ENCODE measurements around the gene NFIC. TPM values are rescaled to one million over a fixed set of nuclear protein-coding genes. Genes with fewer than 3 reads are reported as not detected.

Gene NFIC
- total RNA-seq, 1 donor from 2014 or later, result 194 TPM

GRCh38 chr19:3335431-3336350 is 30.7 kb upstream of the NFIC start:
- H3K27me3 ChIP-seq, result no peaks in the 10 kb centered on the region
- peak; percentile 56 to 85 for DNase-seq (ENCODE audit: low spot score in 2 of 2)
- H3K4me3 ChIP-seq, result no peak overlapping the region
- H3K27ac ChIP-seq, result peak overlapping the region; percentile 93 to 98
- H3K36me3 ChIP-seq, result no peaks in the 10 kb centered on the region
- peaks cover 22 to 50% of the 10 kb centered on the region in 2 donors for H3K4me1 ChIP-seq
- intact Hi-C loops (cut with DNase I), result loop anchor here (1.0 to 5.0 kb wide), 5 partner anchors 9 to 137 kb away; no protein-coding TSS in a partner anchor
- TF ChIP-seq, protein P1, sequence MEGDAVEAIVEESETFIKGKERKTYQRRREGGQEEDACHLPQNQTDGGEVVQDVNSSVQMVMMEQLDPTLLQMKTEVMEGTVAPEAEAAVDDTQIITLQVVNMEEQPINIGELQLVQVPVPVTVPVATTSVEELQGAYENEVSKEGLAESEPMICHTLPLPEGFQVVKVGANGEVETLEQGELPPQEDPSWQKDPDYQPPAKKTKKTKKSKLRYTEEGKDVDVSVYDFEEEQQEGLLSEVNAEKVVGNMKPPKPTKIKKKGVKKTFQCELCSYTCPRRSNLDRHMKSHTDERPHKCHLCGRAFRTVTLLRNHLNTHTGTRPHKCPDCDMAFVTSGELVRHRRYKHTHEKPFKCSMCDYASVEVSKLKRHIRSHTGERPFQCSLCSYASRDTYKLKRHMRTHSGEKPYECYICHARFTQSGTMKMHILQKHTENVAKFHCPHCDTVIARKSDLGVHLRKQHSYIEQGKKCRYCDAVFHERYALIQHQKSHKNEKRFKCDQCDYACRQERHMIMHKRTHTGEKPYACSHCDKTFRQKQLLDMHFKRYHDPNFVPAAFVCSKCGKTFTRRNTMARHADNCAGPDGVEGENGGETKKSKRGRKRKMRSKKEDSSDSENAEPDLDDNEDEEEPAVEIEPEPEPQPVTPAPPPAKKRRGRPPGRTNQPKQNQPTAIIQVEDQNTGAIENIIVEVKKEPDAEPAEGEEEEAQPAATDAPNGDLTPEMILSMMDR (IDR thresholded peaks at IDR 0.05), result no peak
- no peaks in the 10 kb centered on the region for H3K9me3 ChIP-seq

DNA sequence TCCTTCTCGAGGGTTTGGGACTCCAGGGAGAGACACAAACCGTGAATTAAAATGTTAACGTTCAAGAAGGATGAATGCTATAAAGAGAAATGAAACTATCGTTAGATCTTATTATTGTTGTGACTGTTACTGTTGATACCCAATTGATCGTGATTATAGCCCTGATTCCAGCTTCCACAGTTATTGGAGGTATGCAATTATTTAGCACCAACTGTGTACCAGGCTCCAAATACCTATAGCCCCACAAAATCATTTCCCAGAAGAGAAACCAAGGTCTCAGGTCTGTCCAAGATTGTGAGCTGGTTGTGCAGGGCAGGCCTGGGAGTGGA is 30.1 kb upstream of the NFIC start:
- H3K27me3 ChIP-seq, result no peaks in the 10 kb centered on the region
- no peaks in the 10 kb centered on the region for H3K36me3 ChIP-seq
- TF ChIP-seq, protein P1 (IDR thresholded peaks at IDR 0.05), result peak in 1 of 3 experiments; percentile 3
- intact Hi-C loops (cut with DNase I), result loop anchor here (1.0 to 5.0 kb wide), 4 partner anchors 8 to 92 kb away; no protein-coding TSS in a partner anchor
- peak overlapping the region; percentile 93 to 98 for H3K27ac ChIP-seq
- DNase-seq (ENCODE audit: low spot score in 2 of 2), result no peak
- no peaks in the 10 kb centered on the region for H3K9me3 ChIP-seq
- no peak overlapping the region for H3K4me3 ChIP-seq
- peaks cover 22 to 50% of the 10 kb centered on the region in 2 donors for H3K4me1 ChIP-seq

DNA sequence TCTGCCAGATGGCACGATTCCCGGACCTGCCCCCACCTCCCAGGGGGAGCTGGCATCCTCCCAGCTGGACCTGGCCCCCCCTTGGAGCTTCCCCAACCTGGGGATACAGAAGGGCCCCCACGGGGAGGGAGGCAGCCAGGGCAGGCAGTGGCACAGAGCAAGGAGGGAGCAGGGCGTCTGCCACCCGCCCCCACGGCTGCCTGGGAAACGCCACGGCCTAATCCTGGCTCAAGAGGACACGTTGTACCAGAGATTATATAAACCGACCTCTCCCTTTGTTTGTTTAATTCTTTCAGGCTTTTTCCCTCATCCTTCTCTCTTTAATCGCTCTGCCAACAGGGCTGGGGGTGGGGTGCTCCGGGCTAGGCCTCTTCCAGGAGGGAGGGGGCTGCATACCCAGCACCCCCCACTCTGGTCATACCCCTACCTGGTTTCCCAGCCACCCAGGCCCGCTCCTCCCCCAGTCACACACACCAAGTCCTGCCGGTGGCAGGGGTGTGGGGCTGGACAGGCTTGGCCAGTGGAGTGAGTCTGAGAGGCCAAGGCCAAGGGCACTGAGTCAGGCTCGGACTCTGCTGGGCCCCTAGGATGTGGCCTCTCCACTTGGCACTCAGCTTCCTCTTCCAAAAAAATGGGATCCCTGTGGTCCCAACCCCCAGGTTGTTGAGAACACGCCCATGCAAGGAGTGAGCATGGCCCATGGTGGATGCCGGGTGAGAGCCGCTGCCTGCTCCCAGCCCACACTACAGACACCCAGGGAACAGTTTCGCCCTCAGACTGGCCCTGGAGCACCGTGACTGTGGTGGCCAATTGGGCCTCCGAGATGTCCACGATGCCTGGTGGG is 29.5 kb upstream of the NFIC start:
- Histone ChIP-seq H3K36me3 (no peaks in the 10 kb centered on the region), H3K4me1 (peaks cover 22 to 50% of the 10 kb centered on the region in 2 donors), H3K27ac (peak overlapping the region; percentile 93 to 98), H3K4me3 (no peak overlapping the region), H3K27me3 (no peaks in the 10 kb centered on the region), H3K9me3 (no peaks in the 10 kb centered on the region)
- intact Hi-C loops (cut with DNase I), result loop anchor here (1.0 to 5.0 kb wide), 4 partner anchors 7 to 92 kb away; no protein-coding TSS in a partner anchor
- TF ChIP-seq, protein P1 (IDR thresholded peaks at IDR 0.05), result peak in 1 of 3 experiments; percentile 0
- peak; percentile 76 to 97 for DNase-seq (ENCODE audit: low spot score in 2 of 2)

DNA sequence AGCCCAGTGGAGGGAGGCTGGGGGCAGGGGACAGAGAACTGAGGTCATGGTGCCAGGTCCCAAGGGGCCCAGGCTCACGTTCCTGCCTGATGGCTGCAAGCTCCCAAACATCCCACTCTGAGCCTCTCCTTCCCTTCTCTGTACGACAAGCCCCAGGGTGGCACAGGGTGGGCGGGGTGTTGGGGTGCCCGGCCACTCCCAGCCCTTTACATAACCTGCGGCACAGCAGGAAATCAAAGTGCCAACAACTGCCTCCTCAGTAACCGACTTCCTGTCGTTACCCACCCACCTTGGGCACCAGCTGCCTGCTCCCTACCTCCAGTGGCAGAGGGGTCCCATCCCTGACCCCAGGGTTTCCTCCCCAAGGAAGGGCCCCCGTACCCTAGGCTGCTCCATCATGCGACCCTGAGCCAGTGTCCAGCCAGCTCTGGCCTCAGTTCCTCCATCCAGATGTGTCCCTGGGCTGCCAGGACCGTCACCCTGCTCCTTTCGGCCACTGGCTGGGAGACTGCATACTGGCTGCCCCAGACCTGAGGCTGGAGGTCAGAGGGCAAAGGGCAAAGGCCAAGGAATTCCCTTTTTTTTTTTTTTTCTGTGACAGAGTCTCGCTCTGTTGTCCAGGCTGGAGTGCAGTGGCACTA is 27.7 kb upstream of the NFIC start:
- peak overlapping the region; percentile 93 to 98 for H3K27ac ChIP-seq
- TF ChIP-seq, protein P1 (IDR thresholded peaks at IDR 0.05), result no peak
- peak in 1 of 2 donors; percentile 86 for DNase-seq (ENCODE audit: low spot score in 2 of 2)
- H3K9me3 ChIP-seq, result no peaks in the 10 kb centered on the region
- H3K27me3 ChIP-seq, result no peaks in the 10 kb centered on the region
- no peak overlapping the region for H3K4me3 ChIP-seq
- H3K4me1 ChIP-seq, result peaks cover 25 to 57% of the 10 kb centered on the region in 2 donors
- intact Hi-C loops (cut with DNase I), result loop anchor here (5.0 kb wide), 1 partner anchor 39 kb away; no protein-coding TSS in a partner anchor
- no peaks in the 10 kb centered on the region for H3K36me3 ChIP-seq

- Histone ChIP-seq H3K4me1 (peaks cover 25 to 55% of the 10 kb centered on the region in 2 donors), H3K4me3 (no peak overlapping the region), H3K36me3 (no peaks in the 10 kb centered on the region), H3K9me3 (no peaks in the 10 kb centered on the region), H3K27ac (peak overlapping the region; percentile 8 to 11), H3K27me3 (no peaks in the 10 kb centered on the region)
- intact Hi-C loops (cut with DNase I), result no loop called here
- no peak for DNase-seq (ENCODE audit: low spot score in 2 of 2)
- TF ChIP-seq, protein P1 (IDR thresholded peaks at IDR 0.05), result no peak
These were observed 26.0 kb upstream of the NFIC start for GRCh38 chr19:3340340-3340739.

Measured in ascending aorta (tissue), 2 donors.